Small intestine (tissue), 7 donors: ENCODE results near the gene CIPC. TPM values are rescaled to one million over a fixed set of nuclear protein-coding genes. Genes with fewer than 3 reads are reported as not detected.

ENCODE experiments used
- DNase-seq, 2 donors: peaks; one replicate each; pipeline versions ENCODE4 v3.0.0 to v3.0.0-alpha.2; 2013
- FAIRE-seq: peaks from 2 replicates; lab custom pipeline; 2012; peaks lifted over from hg19 to GRCh38; lab: Jason Lieb, UNC
- H3K27ac ChIP-seq, 3 donors: one replicate each; pipeline ENCODE4 v1.5.1; 2013; ENCODE audit warnings: low read length in 2 of 3, mild to moderate bottlenecking in 2 of 3, control low read depth in 1 of 3, inconsistent platforms in 1 of 3, low read depth in 1 of 3, moderate library complexity in 1 of 3
- H3K27me3 ChIP-seq, 3 donors: one replicate each; pipeline ENCODE4 v1.6.1; 2013; ENCODE audit warnings: low read length in 3 of 3, inconsistent platforms in 1 of 3; ENCODE audit not compliant: control insufficient read depth in 3 of 3, insufficient read depth in 3 of 3
- H3K36me3 ChIP-seq, 3 donors: one replicate each; pipeline ENCODE4 v1.6.1; 2013; ENCODE audit warnings: low read length in 3 of 3, inconsistent platforms in 1 of 3, low read depth in 1 of 3, mild to moderate bottlenecking in 1 of 3, moderate library complexity in 1 of 3; ENCODE audit not compliant: control insufficient read depth in 3 of 3, insufficient read depth in 2 of 3
- H3K4me1 ChIP-seq, 3 donors: one replicate each; pipeline ENCODE4 v1.6.1; 2013; ENCODE audit warnings: low read length in 2 of 3, inconsistent platforms in 1 of 3, low read depth in 1 of 3, mild to moderate bottlenecking in 1 of 3, moderate library complexity in 1 of 3; ENCODE audit not compliant: control insufficient read depth in 3 of 3, insufficient read depth in 2 of 3
- H3K4me3 ChIP-seq, 3 donors: one replicate each; pipeline ENCODE4 v1.5.1; 2013; ENCODE audit warnings: low read length in 3 of 3, control low read depth in 1 of 3, inconsistent platforms in 1 of 3, low read depth in 1 of 3, mild to moderate bottlenecking in 1 of 3, moderate library complexity in 1 of 3
- H3K9me3 ChIP-seq, 2 donors: one replicate each; pipeline ENCODE4 v1.6.1; 2013; ENCODE audit warnings: low read depth in 1 of 2, low read length in 1 of 2; ENCODE audit not compliant: control insufficient read depth in 2 of 2, insufficient read depth in 1 of 2
- WGBS, 3 donors: extraction: QIAGEN DNeasy Blood & Tissue Kit; methylation state at CpG; one replicate each; pipeline ENCODE4 v1.1.7; 2013; 5-methylcytosine and 5-hydroxymethylcytosine counted together
- polyA plus RNA-seq, 4 donors: library from polyadenylated mRNA; stranded (reverse) in 3 of 4; unstranded in 1 of 4; fragments of 200-250 nt in 3 of 4; fragments of 120-200 nt in 1 of 4; gene quantifications; one replicate each; pipeline versions ENCODE4 v1.2.1 to v1.2.3, GENCODE V29; 2013
- donor health status: healthy with polysubstance abuse.
- donor health status: control.
- donor health status: control.
- donor health status: Bipolar disorder and iron deficiency.
- donor health status: healthy.

Gene CIPC
- polyA plus RNA-seq, 4 donors: 7.6 to 26.9 (median 8.8) TPM

- H3K4me3 ChIP-seq: no peak overlapping the region
- no peaks in the 10 kb centered on the region for H3K27me3 ChIP-seq
- H3K27ac ChIP-seq: no peak overlapping the region
- WGBS, 3 donors: 65 to 66% (median 66%) methylated on average over 3 of the region's 3 CpGs
- no peak for FAIRE-seq
- peak in 1 of 2 donors; percentile 11 for DNase-seq
- H3K9me3 ChIP-seq: no peaks in the 10 kb centered on the region
- peaks cover 0 to 5% (median 0%) of the 10 kb centered on the region in 3 donors for H3K36me3 ChIP-seq
- peaks cover 0 to 42% (median 6%) of the 10 kb centered on the region in 3 donors for H3K4me1 ChIP-seq
Measured at GRCh38 chr14:77100961-77101360, 2.9 kb downstream of the CIPC start.

DNA sequence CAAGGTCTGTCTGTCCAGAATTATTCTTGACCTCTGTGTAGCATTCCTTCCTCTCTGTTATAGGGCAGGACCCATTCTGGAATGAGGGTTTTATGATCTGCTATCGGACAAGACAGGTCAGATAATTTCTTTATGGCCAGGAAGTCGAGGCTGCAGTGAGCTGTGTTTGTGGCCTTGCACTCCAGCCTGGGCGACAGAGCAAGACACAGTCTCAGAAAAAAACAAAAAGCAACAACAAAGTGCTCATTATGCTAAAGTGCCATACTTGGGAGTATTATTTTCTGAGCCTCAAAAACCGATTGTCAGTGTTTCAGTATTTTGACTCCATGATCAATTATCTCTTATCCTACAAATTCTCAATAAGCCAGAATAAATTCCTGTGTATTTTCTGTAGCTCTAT lies 4.1 kb downstream of the CIPC start:
- H3K4me1 ChIP-seq: peaks cover 0 to 33% (median 6%) of the 10 kb centered on the region in 3 donors
- H3K4me3 ChIP-seq: no peak overlapping the region
- DNase-seq (peak; percentile 41 to 78), FAIRE-seq (no peak)
- H3K27ac ChIP-seq: peak overlapping the region in 1 of 3 donors; percentile 67
- 12 to 63% (median 30%) methylated on average over 4 of the region's 4 CpGs for WGBS, 3 donors
- peaks cover 0 to 11% (median 3%) of the 10 kb centered on the region in 3 donors for H3K36me3 ChIP-seq
- no peaks in the 10 kb centered on the region for H3K27me3 ChIP-seq
- no peaks in the 10 kb centered on the region for H3K9me3 ChIP-seq

DNA sequence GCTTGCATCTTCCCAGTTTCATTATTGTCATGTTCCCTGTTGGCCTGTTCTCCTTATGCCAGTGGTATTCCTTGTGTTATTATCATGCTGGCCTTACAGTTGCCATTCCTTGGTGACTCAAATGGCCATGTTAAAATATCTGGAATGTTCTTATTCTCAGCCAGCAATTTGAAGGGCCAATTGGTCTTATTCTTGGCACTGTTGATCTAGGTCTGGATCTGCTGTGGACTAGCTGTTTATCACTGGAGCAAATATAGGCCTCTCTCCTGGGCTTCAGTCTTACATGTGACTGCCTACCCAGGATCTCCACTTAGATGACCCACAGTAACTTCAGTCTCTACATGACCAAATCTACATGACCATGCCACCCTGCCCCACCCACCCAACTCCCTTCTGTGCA lies 5.4 kb downstream of the CIPC start:
- no peak overlapping the region for H3K27ac ChIP-seq
- peaks cover 0 to 16% (median 3%) of the 10 kb centered on the region in 3 donors for H3K36me3 ChIP-seq
- FAIRE-seq: no peak
- peaks cover 0 to 32% (median 6%) of the 10 kb centered on the region in 3 donors for H3K4me1 ChIP-seq
- no peaks in the 10 kb centered on the region for H3K9me3 ChIP-seq
- no peak for DNase-seq
- no peaks in the 10 kb centered on the region for H3K27me3 ChIP-seq
- no peak overlapping the region for H3K4me3 ChIP-seq

GRCh38 chr14:77103951-77104350 lies 5.9 kb downstream of the CIPC start:
- FAIRE-seq (no peak), DNase-seq (no peak)
- Histone ChIP-seq H3K4me3 (no peak overlapping the region), H3K27me3 (no peaks in the 10 kb centered on the region), H3K27ac (no peak overlapping the region), H3K4me1 (peaks cover 0 to 29% (median 6%) of the 10 kb centered on the region in 3 donors), H3K36me3 (peaks cover 0 to 17% (median 3%) of the 10 kb centered on the region in 3 donors), H3K9me3 (no peaks in the 10 kb centered on the region)
- 90 to 92% (median 91%) methylated on average over 6 of the region's 6 CpGs for WGBS, 3 donors

- peaks cover 0 to 17% (median 3%) of the 10 kb centered on the region in 3 donors for H3K36me3 ChIP-seq
- no peak overlapping the region for H3K4me3 ChIP-seq
- DNase-seq: no peak
- H3K9me3 ChIP-seq: no peaks in the 10 kb centered on the region
- H3K27me3 ChIP-seq: no peaks in the 10 kb centered on the region
- no peak overlapping the region for H3K27ac ChIP-seq
- no peak for FAIRE-seq
- WGBS, 3 donors: 65 to 77% (median 69%) methylated on average over 3 of the region's 3 CpGs
- H3K4me1 ChIP-seq: peaks cover 0 to 25% (median 6%) of the 10 kb centered on the region in 3 donors
Measured at GRCh38 chr14:77104393-77104792, 6.3 kb downstream of the CIPC start.

DNA sequence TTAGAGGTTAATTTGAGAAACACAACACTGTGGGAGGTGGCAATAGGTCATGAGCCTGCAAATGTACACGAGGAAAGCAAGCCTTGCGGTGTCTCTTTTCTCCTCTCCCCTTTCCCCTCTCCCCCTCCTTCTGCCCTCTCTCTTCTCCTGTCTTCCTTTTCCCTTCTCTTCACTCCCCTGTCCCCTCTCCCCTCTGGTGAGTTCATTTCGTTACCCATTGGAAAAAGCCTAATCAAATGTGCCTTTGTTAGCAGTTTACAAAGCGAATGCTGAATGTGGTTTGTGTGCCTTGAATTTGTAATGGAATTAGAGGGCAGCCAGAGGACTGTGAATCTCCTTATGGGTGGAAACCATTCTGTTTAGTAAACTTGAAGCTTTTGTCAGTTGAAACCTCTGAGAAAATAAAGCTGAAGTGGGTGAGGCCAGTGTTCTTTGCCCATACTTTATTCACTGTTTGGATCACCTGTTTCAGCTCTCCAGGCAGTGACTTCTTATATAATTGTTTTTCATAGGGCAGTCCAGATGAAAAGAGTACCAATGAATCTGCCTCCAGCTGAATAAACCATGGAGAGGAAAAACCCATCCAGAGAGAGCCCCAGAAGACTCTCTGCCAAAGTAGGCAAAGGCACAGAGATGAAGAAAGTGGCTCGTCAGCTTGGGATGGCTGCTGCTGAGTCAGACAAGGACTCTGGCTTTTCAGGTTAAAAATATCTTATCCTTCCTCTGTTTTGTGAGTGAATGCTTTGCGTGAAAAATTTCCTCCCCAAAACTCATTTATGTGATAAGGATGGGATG lies 7.3 kb downstream of the CIPC start:
- WGBS, 3 donors: 76 to 90% (median 84%) methylated on average over 6 of the region's 6 CpGs
- Histone ChIP-seq H3K4me1 (peaks cover 0 to 19% (median 6%) of the 10 kb centered on the region in 3 donors), H3K9me3 (no peaks in the 10 kb centered on the region), H3K27me3 (no peaks in the 10 kb centered on the region), H3K27ac (no peak overlapping the region), H3K36me3 (peaks cover 0 to 19% (median 3%) of the 10 kb centered on the region in 3 donors), H3K4me3 (no peak overlapping the region)
- FAIRE-seq: no peak
- DNase-seq: no peak

DNA sequence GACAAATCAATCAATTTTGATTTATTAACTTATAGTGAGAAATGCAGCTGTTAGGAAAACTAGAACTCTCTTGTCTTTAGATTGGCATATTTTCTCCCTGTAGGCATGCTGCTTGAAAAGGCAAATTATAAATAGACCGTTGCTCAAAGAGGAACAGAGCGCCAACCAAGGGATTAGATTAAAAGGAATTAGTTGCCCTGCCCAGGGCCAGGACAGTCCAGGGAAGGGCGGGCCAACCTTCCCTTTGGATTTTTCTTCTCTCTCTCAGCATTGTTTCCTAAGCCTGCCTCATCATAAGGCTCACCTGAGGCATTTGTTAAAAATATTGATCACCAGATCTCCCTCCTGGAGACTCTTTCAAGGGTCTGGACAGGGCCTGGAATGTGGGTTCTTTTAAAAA lies 8.6 kb downstream of the CIPC start:
- Histone ChIP-seq H3K9me3 (no peaks in the 10 kb centered on the region), H3K36me3 (peaks cover 4 to 24% (median 8%) of the 10 kb centered on the region in 3 donors), H3K27me3 (no peaks in the 10 kb centered on the region), H3K27ac (no peak overlapping the region), H3K4me1 (peaks cover 0 to 7% (median 4%) of the 10 kb centered on the region in 3 donors), H3K4me3 (no peak overlapping the region)
- DNase-seq (no peak), FAIRE-seq (no peak)
- 75 to 81% (median 80%) methylated on average over 3 of the region's 3 CpGs for WGBS, 3 donors

DNA sequence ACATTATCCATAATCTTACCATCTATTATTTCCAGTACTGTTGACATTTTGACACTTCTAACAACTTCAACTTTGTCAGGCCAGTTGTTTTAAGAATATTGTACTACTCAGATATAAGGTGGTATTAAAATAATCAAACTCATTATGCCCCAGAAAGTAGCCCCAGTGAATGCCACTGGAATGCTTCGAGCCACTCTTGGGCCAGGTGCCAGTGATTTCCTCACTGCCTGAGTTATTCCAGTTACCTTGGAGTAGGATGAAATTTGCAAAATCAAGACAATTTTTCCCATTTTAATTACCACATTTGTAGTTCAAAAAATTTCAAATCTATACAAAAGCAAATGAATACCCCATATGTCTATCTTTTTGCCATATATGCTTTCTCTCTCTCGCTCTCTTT lies 9.2 kb downstream of the CIPC start:
- peaks cover 0 to 4% (median 3%) of the 10 kb centered on the region in 3 donors for H3K4me1 ChIP-seq

More for the DNA sequence above, 9.2 kb downstream of the CIPC start:
- WGBS, 3 donors: 76 to 92% (median 92%) methylated on average over 2 of the region's 2 CpGs
- Histone ChIP-seq H3K36me3 (peaks cover 4 to 24% (median 8%) of the 10 kb centered on the region in 3 donors), H3K27ac (no peak overlapping the region), H3K27me3 (no peaks in the 10 kb centered on the region), H3K4me3 (no peak overlapping the region), H3K9me3 (no peaks in the 10 kb centered on the region)
- DNase-seq: no peak
- no peak for FAIRE-seq
